ENCODE data around the gene TMEM139.
A peak's percentile ranks its signal among the peaks of the same experiment; 100 is the strongest.
"Not testable (repeated sequence)": the region's sequence is repeated elsewhere in the genome, so short reads cannot be mapped to it uniquely, and the experiment has no call there.

The TMEM139 gene

DNA sequence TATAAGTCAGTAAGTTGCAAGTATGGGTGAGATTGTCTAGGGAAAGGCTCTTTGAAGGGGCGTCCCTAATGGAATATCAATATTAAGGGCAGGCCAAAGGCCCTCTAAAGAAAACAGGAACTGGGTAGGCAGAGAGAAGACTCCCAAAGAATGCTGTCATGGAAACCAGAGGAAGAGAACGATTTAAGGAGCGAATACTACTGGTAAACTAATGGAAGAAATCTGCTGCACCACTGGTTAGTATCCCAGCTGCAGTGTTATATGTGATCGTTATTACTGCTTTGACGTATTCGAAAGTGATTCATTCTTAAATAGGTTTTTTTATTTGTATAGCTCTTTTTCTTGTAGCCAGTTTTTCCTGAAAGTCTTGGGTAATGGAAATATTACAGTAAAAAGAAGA is 4.7 kb downstream of the TMEM139 start:
- no peak for DNase-seq (ENCODE audit: low spot score)

DNA sequence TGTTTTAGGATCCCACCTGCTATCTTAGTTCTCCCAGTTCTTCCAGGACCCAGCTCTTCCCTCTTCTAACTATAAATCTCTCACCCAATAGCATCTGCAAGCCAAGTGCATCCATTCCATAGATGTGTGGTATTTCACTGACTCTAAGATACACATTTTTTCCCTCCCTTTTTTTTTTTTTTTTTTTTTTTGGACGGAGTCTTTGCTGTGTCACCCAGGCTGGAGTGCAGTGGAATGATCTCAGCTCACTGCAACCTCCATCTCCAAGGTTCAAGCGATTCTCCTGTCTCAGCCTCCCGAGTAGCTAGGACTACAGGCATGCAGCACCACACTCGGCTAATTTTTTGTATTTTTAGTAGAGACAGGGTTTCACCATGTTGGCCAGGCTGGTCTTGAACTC is 5.1 kb downstream of the TMEM139 start:
- not testable (repeated sequence) for DNase-seq (ENCODE audit: low spot score)

DNA sequence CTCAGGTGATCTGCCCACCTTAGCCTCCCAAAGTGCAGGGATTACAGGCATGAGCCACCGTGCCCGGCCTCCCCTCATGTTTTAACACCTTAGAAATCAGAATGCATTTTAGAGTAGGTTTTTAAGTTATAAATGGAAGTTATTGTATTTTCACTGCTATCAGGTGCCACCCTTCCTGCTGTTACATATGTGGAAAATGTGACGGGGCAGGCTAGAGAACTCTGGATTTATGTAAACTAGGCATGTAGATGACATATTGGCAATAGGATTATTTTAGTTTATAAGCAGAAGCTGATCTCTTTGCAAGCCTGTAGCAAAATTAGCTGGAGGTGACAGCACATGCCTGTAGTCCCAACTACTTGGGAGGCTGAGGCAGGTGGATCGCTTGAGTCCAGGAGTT is 5.5 kb downstream of the TMEM139 start:
- no peak for DNase-seq (ENCODE audit: low spot score)

DNA sequence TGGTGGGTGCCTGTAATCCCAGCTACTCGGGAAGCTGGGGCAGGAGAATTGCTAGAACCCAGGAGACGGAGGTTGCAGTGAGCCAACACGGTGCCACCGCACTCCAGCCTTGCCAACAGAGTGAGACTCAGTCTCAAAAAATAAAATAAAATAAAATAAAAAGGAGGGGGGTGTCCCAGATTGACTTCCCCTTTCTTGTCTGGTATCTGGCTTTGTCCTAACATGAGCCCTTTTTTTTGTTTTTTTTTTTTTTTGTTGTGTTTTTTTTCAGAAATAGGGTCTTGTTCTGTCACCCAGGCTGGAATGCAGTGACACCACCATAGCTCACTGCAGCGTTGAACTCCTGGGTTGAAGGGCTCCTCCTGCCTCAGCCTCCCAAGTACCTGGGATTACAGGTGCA is 8.1 kb downstream of the TMEM139 start:
- no peak for DNase-seq (ENCODE audit: low spot score)

DNA sequence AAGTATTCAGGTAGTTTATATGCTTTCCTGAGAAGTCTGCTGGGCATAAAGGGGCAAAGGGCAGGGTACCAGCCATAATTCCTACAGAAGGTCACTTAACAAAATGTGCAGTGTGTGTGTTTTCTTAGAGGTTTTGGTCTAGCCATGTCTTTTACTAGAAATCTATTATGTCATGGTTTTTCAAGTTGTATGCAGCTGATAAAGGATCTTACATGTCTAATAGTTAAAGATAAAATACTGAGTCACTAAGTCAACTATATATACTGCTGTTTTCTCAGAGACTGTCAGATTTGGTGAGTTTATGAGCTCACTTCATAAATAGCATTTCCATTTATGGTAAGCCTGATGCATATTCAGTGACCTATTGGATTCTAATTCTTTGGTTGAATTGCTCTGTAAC is 11.1 kb downstream of the TMEM139 start:
- DNase-seq (ENCODE audit: low spot score), result no peak

DNA sequence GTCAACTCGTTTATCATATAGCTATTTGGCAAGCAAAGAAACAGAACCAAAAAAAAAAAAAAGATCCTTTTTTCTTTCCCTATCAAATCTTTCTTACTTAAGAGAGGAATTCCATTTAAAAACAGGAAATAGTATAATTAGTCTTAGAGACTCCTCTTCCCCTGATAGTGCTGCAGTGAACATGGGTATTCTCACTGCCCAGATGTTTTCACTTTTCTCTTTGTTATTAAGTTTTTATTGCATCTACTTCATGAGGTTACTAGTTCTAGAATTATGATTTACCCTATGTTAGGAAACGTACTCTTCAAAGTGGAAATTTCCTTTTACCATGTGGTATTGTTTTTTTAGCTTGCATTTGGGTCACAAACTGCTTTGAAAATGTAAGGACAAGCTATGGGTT is 11.9 kb downstream of the TMEM139 start:
- no peak for DNase-seq (ENCODE audit: low spot score)

DNA sequence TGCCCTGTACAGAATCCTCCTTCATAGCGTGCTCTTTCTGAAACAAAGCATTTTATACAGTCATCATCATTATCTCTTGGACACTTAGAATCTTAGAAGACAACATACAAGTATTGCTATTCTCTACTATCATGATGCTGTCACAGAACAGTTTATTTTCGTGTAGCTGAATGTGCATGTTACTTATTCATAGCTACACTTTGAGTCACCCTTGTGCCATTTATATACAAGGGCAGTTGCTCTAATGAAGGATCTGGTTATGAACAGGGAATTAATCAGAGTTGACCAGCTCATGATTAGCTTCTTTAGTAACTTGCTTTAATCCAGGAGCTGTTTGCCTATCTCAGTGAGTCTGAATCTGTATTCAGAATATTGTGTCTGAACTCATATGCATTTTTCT is 14.6 kb downstream of the TMEM139 start:
- no peak for DNase-seq (ENCODE audit: low spot score)

DNA sequence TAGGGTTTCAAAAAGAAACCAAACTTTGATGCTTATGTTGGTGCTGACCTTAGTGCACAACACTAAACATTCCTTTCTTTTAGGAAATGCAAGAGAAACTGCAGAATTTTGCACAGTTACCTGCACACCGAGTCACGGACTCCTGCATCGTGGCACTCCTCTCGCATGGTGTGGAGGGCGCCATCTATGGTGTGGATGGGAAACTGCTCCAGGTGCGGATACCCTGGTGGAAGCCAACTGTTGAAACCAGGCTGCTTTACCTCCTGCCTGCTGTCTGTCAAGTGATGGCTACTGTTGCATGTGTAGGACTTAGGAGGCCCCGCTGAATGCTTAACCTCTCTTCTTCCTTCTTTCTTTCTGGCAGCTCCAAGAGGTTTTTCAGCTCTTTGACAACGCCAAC is 15.1 kb downstream of the TMEM139 start:
- DNase-seq (ENCODE audit: low spot score), result peak; percentile 81

DNA sequence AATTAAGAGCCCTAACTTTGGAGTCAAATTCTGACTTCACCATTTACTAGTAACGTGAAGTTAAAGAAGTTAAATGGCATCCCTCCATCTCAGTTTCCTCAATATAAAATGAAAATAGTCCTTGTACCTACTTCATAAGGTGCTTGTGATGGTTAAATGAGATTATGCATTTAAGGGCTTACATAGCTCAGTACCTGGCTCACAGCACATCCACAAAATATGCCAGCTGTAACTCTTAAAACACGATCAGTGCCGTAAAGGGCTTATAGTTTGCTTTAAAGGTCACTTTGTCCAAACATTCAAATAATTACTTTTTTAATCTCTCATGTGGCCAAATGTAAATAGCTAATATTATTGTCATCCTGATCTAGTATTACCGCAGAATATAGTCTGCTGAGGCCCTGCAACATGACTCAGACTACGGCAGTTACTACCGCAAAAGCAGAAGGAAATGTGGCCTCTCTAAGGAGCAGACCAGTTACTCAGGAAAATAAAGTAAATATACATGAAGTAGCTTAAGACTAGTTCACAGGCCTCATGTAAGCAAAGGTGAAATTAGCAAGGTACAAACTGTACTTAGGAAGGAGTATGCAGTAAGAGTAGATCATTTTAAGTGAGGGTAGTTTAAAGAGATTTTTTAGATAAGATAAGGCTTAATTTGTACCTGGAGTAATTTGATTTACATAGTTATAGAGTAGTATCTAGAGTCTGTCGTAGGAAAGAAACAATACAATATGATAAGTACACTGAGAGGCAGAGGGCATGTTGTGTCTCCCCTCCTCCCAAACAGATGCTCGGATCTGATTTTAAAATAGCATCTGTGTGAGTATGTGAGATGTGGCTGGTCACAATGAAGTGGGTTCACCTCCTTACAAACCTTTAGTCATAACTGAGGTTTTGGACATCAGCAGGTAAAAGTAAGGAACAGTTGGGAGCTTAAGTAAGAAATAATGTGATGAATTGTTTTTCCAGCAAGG is 16.5 kb downstream of the TMEM139 start:
- DNase-seq (ENCODE audit: low spot score), result no peak

DNA sequence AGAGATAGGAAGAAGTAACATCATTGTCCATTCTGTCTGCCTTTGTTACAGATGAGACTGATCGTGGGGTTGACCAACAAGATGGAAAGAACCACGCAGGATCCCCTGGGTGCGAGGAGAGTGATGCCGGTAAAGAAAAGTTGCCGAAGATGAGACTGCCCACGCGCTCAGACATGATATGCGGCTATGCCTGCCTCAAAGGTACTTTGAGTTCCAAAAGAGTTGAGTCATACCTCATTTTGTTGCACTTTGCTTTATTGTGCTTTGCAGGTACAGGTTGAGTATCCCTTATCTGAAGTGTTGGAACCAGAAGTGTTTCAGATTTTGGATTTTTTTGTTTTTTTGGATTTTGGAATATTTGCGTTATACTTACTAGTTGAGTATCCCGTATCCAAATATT is 19.0 kb downstream of the TMEM139 start:
- no peak for DNase-seq (ENCODE audit: low spot score)

DNA sequence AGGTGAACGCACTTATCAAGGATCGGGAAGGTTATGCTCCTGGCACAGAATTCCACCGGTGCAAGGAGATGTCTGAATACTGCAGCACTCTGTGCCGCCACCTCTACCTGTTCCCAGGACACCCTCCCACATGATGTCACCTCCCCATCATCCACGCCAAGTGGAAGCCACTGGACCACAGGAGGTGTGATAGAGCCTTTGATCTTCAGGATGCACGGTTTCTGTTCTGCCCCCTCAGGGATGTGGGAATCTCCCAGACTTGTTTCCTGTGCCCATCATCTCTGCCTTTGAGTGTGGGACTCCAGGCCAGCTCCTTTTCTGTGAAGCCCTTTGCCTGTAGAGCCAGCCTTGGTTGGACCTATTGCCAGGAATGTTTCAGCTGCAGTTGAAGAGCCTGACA is 20.2 kb downstream of the TMEM139 start:
- DNase-seq (ENCODE audit: low spot score), result no peak

DNA sequence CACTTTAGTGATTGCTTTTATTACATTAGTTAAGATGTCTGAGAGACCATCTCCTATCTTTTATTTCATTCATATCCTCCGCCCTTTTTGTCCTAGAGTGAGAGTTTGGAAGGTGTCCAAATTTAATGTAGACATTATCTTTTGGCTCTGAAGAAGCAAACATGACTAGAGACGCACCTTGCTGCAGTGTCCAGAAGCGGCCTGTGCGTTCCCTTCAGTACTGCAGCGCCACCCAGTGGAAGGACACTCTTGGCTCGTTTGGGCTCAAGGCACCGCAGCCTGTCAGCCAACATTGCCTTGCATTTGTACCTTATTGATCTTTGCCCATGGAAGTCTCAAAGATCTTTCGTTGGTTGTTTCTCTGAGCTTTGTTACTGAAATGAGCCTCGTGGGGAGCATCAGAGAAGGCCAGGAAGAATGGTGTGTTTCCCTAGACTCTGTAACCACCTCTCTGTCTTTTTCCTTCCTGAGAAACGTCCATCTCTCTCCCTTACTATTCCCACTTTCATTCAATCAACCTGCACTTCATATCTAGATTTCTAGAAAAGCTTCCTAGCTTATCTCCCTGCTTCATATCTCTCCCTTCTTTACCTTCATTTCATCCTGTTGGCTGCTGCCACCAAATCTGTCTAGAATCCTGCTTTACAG is 20.8 kb downstream of the TMEM139 start:
- DNase-seq (ENCODE audit: low spot score), result peak; percentile 80

DNA sequence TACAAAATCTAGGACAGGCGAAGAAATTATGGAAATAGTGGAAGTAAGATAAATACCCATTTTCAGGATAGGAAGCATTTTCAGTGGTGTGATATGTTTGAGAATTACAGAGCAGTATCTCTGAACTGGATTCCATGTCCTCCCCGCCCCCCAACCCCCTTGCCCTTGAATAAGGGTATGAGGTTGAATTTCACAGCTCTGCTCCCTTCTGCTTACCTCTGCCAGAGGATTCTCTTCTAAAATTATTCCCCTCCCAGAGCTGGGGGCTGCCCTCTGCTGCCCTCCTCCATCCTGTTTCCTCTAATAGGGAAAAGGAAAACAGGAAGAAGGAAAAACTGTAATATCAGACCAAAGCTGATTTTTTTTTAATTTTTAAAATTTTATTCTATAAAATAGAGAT is 23.9 kb downstream of the TMEM139 start:
- no peak for DNase-seq (ENCODE audit: low spot score)

DNA sequence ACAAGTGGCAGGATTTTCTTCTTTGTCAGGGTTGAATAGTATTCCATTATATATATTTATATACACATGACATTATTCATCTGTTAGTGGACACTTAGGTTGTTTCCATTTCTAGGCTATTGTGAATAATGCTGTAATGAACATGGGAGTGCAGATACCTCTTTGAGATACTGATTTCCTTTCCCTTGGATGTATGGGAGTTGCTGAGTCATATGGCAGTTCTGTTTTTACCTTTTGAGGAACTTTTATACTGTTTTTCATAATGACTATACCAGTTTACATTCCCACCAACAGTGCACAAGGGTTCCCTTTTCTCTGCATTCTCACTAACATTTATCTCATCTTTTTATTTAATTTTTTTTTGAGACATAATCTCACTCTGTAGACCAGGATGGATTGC is 29.4 kb downstream of the TMEM139 start:
- no peak for DNase-seq (ENCODE audit: low spot score)

DNA sequence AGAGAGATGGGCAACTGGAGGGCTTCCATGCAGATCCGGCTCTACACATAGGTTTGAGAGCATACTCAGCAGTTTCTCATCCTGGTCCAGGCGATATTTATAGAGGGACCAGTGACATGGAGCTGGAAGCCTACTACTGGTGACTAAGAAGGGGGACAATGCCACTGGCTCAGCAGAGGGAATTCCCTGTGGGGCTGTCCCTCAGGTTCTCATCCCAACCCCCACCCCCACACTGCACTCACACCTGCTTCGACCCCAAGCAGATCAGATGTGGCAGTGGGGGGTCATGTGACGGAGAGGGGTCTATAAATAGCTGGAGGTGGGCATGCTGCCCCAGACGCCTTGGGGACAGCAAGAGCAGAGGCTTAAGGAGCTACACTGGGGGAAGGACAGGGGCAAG is 31.0 kb downstream of the TMEM139 start, which contains the start of gene CLCN1:
CLCN1 (plus strand) TSS at position 336 of the 400 bp plus-strand sequence. CDS start 102 bp downstream, outside the sequence.
- no peak for DNase-seq (ENCODE audit: low spot score)

DNA sequence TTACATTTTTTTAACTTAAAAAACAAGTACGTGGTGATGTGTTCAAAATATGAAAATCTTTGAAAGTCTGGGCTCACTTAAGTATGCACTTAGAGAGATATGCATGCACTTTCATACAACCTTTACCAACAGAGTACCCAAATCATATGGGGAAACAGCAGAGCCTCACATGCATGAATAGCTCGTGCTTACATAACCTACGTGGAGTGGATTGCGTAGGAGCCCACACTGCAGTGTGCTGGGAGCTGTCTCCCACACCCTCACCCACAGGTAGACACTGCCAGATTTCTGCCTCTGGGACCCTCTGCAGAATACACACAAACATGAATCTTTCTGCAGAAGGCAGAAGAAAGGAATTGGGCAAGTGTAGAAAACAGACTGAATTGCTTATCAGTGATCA is 31.7 kb downstream of the TMEM139 start:
- DNase-seq (ENCODE audit: low spot score), result no peak

DNA sequence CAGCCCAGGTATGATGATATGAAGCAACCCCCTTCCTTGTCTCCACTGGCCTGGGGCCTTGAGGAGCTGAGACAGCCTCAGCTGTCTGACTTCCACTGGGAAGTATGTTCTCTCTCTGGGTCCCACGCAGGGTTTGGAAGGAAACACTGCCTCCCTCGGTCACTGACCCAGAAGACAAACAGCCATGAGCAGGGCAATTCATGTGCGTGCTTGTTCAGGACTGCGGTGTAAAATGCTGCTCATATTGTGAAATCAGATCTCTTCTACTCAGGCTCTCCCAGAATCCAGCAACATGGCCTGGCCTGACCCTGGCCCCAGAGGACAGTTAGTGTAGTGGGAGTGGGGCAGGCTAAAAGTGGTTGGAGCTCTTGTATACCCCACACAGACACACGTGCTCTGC is 33.9 kb downstream of the TMEM139 start:
- no peak for DNase-seq (ENCODE audit: low spot score)

DNA sequence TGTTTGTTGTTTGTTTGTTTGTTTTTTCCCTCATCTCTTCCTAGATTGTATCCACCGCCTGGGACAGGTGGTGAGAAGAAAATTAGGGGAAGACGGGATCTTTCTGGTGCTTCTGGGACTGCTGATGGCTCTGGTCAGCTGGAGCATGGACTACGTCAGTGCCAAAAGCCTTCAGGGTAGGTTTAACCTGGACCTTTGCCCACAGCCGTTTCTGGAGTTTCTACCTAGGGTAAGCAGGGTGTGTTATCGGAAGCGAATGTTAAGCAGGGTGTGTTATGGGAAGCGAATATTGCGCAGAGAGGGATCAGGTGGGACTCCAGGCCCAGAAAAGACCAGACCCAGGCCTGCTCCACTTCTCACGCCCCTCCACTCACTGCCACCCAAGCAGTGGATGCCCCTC is 35.9 kb downstream of the TMEM139 start:
- DNase-seq (ENCODE audit: low spot score), result no peak

DNA sequence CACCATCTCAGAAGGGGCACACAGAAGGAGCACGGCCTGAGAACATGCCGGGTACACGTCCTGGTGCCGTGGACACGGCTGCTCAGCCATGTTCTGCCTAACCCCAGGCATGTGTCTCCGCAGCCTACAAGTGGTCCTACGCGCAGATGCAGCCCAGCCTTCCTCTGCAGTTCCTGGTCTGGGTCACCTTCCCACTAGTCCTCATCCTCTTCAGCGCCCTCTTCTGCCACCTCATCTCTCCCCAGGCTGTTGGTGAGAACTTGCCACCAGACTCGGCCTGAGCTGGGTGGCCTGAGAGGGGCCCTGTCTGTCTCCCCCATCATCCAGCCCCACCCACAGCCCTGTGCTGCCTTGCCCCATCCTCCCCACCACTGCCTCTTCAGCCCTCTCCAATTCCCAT is 36.5 kb downstream of the TMEM139 start:
- no peak for DNase-seq (ENCODE audit: low spot score)

DNA sequence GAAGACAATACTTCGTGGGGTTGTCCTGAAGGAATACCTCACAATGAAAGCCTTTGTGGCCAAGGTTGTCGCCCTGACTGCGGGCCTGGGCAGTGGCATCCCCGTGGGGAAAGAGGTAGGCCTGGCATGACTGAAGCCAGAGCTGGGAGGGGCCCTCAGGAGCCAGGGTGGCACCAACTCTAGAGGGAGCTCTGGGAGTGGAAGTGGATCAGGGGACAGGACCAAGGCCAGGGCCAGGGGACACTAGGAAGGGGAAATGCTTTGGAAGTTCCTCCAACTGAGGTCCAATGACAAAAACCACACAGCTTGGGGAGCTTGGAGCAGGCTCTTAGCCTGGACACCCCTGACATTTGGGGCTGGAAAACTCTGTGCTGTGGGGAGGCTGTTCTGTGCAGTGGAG is 37.0 kb downstream of the TMEM139 start:
- no peak for DNase-seq (ENCODE audit: low spot score)

DNA sequence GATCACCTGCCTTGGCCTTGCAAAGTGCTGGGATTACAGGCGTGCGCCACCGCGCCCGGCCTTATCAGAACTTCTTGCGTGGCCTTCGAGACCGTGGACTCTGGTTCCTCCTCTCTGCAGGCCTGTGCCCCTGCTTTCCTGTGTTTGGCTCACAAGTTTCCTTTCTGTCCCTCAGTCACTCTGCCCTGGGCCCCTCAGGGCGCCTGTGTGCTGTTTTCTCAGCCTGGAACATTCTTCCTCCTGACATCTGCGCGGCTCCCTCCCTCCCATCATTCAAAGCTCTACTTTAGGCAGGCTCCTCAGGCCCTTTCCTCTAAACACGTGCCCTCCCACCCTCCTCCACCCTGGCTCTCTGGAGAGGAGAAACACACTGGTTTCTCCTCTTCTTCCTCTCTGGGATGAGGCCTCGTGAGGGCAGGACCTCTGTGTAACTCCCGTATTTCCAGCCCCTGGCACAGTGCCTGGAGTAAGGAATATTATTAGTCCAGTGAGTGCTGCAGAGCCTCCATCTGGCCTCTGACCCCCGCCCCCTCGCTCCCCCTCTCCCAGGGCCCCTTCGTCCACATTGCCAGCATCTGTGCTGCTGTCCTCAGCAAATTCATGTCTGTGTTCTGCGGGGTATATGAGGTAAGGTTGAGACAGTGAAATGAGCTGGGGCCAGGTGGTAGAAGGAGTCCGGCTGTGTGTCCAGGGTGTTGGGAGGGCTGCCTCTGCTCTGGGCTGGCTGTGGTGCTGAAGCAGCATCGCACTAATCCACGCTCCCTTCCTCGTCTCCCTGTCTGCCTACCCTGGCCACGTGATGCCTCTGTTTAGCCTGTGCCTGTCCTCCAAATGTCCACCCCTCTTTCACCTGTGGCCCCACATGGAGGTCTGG is 38.2 kb downstream of the TMEM139 start:
- DNase-seq (ENCODE audit: low spot score), result no peak

DNA sequence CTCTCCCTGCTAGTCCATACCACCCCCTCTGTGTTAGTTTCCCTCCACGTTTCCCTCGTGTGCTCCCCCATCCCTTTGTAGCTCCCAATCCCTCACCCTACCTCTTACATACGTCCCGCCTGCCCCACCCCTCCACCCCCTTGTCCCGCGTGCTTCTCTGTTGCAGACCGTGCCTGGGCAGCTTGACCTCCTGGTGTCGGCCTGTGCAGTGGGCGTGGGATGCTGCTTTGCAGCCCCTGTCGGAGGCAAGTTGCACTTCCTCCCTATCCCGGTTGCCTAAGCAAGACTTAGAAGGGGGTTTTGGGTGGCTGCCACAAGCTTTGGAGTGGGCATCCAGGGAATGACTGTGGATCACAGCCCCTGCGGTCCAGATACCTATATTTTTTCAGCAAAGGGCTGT is 38.9 kb downstream of the TMEM139 start:
- no peak for DNase-seq (ENCODE audit: low spot score)

Measured in D341Med (cell line).